ENCODE measurements around the gene KLHDC8A. TPM values are rescaled to one million over a fixed set of nuclear protein-coding genes. Genes with fewer than 3 reads are reported as not detected.

The KLHDC8A gene
- total RNA-seq, 1 donor from 2014 or later = not detected

DNA sequence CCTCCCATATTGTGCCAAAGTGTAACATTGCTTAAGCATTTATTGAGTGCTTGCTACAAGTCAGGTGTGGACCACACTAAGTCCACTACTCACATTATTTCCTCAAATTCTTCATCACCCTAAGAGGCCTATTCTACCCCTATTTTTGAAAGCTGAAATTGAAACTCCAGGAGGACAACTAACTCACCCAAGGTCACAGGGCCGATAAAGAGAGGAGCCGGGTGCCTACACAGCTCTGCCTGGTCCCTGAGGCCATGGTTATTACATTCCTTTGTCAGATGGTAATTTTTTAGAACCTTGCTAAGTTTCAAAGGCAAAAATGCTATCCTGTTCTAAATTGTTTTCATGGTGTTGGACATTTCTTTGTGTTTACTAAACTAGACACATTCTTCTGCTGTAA lies 24.2 kb upstream of the KLHDC8A start:
- Mint-ChIP-seq H3K27ac (ENCODE audit: unreplicated experiment) (no peak overlapping the region), H3K4me3 (ENCODE audit: unreplicated experiment) (no peak overlapping the region), H3K27me3 (ENCODE audit: unreplicated experiment) (peaks cover 17% of the 10 kb centered on the region), H3K4me1 (ENCODE audit: unreplicated experiment) (peaks cover 9% of the 10 kb centered on the region), H3K9me3 (ENCODE audit: unreplicated experiment) (no peaks in the 10 kb centered on the region), H3K36me3 (ENCODE audit: unreplicated experiment) (no peaks in the 10 kb centered on the region)
- no peak for DNase-seq (ENCODE audit: extremely low spot score, unreplicated experiment)
- TF ChIP-seq, protein P1, sequence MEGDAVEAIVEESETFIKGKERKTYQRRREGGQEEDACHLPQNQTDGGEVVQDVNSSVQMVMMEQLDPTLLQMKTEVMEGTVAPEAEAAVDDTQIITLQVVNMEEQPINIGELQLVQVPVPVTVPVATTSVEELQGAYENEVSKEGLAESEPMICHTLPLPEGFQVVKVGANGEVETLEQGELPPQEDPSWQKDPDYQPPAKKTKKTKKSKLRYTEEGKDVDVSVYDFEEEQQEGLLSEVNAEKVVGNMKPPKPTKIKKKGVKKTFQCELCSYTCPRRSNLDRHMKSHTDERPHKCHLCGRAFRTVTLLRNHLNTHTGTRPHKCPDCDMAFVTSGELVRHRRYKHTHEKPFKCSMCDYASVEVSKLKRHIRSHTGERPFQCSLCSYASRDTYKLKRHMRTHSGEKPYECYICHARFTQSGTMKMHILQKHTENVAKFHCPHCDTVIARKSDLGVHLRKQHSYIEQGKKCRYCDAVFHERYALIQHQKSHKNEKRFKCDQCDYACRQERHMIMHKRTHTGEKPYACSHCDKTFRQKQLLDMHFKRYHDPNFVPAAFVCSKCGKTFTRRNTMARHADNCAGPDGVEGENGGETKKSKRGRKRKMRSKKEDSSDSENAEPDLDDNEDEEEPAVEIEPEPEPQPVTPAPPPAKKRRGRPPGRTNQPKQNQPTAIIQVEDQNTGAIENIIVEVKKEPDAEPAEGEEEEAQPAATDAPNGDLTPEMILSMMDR (IDR thresholded peaks at IDR 0.05) = no peak

DNA sequence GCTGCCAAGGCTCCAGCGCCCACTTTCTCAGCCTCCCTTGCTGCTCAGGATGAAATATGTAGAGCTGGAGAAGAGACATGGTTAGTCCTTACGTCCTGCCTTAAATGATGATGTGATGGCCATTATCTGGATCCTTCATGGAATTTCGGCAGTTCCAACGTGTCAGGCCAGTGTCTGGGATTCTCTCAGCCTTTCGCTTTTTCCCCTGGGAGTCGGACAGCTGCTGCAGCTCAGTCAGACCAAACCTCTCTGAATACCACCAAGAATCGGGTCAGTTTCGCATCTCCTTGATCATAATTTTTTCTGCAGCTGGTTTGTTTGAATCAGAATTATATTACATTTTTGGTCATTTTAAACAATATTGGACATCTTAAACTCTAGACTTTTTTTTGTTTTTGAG lies 22.3 kb upstream of the KLHDC8A start:
- no peaks in the 10 kb centered on the region for H3K9me3 Mint-ChIP-seq (ENCODE audit: unreplicated experiment)
- no peaks in the 10 kb centered on the region for H3K36me3 Mint-ChIP-seq (ENCODE audit: unreplicated experiment)
- TF ChIP-seq, protein P1 (IDR thresholded peaks at IDR 0.05) = no peak
- peaks cover 20% of the 10 kb centered on the region for H3K4me1 Mint-ChIP-seq (ENCODE audit: unreplicated experiment)
- H3K27ac Mint-ChIP-seq (ENCODE audit: unreplicated experiment) = no peak overlapping the region
- no peak for DNase-seq (ENCODE audit: extremely low spot score, unreplicated experiment)
- H3K27me3 Mint-ChIP-seq (ENCODE audit: unreplicated experiment) = peaks cover 14% of the 10 kb centered on the region
- no peak overlapping the region for H3K4me3 Mint-ChIP-seq (ENCODE audit: unreplicated experiment)

DNA sequence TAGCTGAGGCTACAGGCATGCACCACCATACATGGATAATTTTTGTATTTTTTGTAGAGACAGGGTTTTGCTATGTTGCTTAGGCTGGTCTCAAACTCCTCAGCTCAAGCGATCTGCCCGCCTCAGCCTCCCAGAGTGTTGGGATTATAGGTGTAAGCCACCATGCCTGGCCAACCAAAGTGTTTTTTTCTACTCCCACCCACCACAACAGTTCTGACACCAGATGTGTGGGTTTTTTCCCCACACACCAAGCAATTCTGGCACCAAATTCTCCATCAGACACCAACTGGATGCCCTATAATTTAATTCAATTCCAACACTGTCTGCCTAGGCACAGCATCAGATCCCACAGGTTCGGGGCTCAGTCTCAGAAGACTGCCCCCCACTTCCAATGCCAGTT lies 20.6 kb upstream of the KLHDC8A start:
- TF ChIP-seq, protein P1 (IDR thresholded peaks at IDR 0.05) = no peak
- H3K36me3 Mint-ChIP-seq (ENCODE audit: unreplicated experiment) = no peaks in the 10 kb centered on the region
- no peak for DNase-seq (ENCODE audit: extremely low spot score, unreplicated experiment)
- no peak overlapping the region for H3K27ac Mint-ChIP-seq (ENCODE audit: unreplicated experiment)
- H3K4me1 Mint-ChIP-seq (ENCODE audit: unreplicated experiment) = peaks cover 36% of the 10 kb centered on the region
- peaks cover 14% of the 10 kb centered on the region for H3K27me3 Mint-ChIP-seq (ENCODE audit: unreplicated experiment)
- no peaks in the 10 kb centered on the region for H3K9me3 Mint-ChIP-seq (ENCODE audit: unreplicated experiment)
- no peak overlapping the region for H3K4me3 Mint-ChIP-seq (ENCODE audit: unreplicated experiment)

DNA sequence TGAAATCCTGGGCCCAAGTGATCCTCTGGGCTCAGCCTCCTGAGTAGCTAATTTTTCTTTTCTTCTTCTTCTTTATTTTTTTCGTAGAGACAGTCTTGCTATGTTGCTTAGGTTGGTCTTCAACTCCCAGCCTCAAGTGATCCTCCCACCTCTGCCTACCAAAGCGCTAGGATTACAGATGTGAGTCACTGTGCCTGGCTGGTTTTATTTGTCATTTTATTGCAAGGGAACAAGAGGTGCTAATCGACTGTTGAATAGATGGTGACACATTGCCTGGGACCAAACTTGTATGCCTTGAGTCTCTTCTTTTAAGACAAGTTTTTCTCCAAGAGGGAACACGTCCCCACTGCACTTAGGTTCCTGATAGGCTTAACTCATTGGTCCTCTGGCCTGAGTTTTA lies 20.0 kb upstream of the KLHDC8A start:
- TF ChIP-seq, protein P1 (IDR thresholded peaks at IDR 0.05) = no peak
- Mint-ChIP-seq H3K4me1 (ENCODE audit: unreplicated experiment) (peaks cover 42% of the 10 kb centered on the region), H3K4me3 (ENCODE audit: unreplicated experiment) (no peak overlapping the region), H3K27me3 (ENCODE audit: unreplicated experiment) (peaks cover 14% of the 10 kb centered on the region), H3K36me3 (ENCODE audit: unreplicated experiment) (no peaks in the 10 kb centered on the region), H3K27ac (ENCODE audit: unreplicated experiment) (no peak overlapping the region), H3K9me3 (ENCODE audit: unreplicated experiment) (peaks cover 4% of the 10 kb centered on the region)
- no peak for DNase-seq (ENCODE audit: extremely low spot score, unreplicated experiment)

DNA sequence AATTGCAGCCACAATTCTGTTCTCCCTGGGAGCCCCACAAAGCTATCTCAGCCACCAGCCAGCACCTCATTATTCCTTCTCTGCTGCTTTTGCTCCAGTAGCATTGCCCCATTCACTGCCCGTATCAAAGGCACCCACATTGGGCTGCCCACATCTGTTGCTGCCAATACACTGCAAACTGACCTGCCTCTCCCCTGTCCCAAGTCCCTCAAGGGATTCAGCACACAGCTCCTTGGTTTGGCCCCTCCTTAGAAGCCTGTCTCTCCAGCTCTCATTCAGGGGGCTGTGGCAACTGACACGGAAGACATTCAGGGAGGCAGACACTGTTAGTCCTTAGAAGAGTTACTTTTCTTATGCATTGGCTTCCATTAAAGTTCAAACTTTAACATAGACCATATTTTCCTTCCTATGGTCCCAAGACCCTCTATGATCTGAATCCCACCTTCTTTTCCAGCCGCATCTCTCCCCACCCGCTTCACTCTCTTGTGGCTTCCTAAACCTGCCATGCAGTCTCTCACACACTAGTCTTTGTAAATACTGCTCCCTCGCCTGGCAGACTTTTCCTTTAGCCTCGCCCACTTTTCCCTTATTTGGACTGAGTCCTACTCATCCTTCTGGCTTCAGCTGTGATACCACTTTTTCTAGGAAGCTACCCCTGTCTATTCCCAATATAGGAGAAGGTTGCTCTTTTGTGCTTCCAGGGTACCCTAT lies 19.3 kb upstream of the KLHDC8A start:
- TF ChIP-seq, protein P1 (IDR thresholded peaks at IDR 0.05) = no peak
- Mint-ChIP-seq H3K27me3 (ENCODE audit: unreplicated experiment) (peaks cover 14% of the 10 kb centered on the region), H3K27ac (ENCODE audit: unreplicated experiment) (no peak overlapping the region), H3K4me3 (ENCODE audit: unreplicated experiment) (no peak overlapping the region), H3K36me3 (ENCODE audit: unreplicated experiment) (no peaks in the 10 kb centered on the region), H3K4me1 (ENCODE audit: unreplicated experiment) (peaks cover 43% of the 10 kb centered on the region), H3K9me3 (ENCODE audit: unreplicated experiment) (peaks cover 5% of the 10 kb centered on the region)
- DNase-seq (ENCODE audit: extremely low spot score, unreplicated experiment) = no peak

All from osteocyte (in vitro differentiated cells).